SU-DHL-6 (cell line): ENCODE measurements around the gene PPT2.
A peak's percentile ranks its signal among the peaks of the same experiment; 100 is the strongest.
"Not testable (repeated sequence)": the region's sequence is repeated elsewhere in the genome, so short reads cannot be mapped to it uniquely, and the experiment has no call there.

Source experiments
- H2AFZ ChIP-seq: fragments of 200-600 bp; sonication (generic); 2 replicates; pipeline ENCODE4 v1.6.1; 2014; ENCODE audit warnings: low read depth, mild to moderate bottlenecking, moderate library complexity, mixed read lengths, antibody characterized with exemption, low read length; ENCODE audit not compliant: severe bottlenecking
- H3F3A ChIP-seq: fragments of 200-600 bp; shearing (Covaris generic); 2 replicates; pipeline ENCODE4 v1.6.0; 2016; ENCODE audit warnings: antibody characterized with exemption, mild to moderate bottlenecking; ENCODE audit not compliant: insufficient read depth
- H3K27ac ChIP-seq: fragments of 200-600 bp; sonication (generic); 2 replicates; pipeline ENCODE4 v1.5.1; 2016; ENCODE audit warnings: low read depth, mild to moderate bottlenecking, low read length, moderate library complexity, mixed read lengths
- H3K27me3 ChIP-seq: fragments of 200-600 bp; sonication (generic), shearing (Covaris generic); 2 replicates; pipeline ENCODE4 v1.6.0; 2014; ENCODE audit warnings: mild to moderate bottlenecking, low read length
- H3K36me3 ChIP-seq: fragments of 200-600 bp; sonication (generic); 2 replicates; pipeline ENCODE4 v1.6.1; 2014; ENCODE audit warnings: mild to moderate bottlenecking, low read length, mixed read lengths
- H3K4me2 ChIP-seq: fragments of 300-600, 200-600 bp; shearing (Covaris generic), sonication (generic); 2 replicates; pipeline ENCODE4 v1.6.0; 2014; ENCODE audit warnings: low read length, low read depth, mild to moderate bottlenecking; ENCODE audit not compliant: poor library complexity, severe bottlenecking
- H3K4me3 ChIP-seq: fragments of 200-600 bp; sonication (generic); 2 replicates; pipeline ENCODE4 v1.5.1; 2014; ENCODE audit warnings: antibody characterized with exemption, low read length, mild to moderate bottlenecking, mixed read lengths; ENCODE audit not compliant: insufficient read depth, poor library complexity, severe bottlenecking
- H3K79me2 ChIP-seq: fragments of 200-600 bp; sonication (generic); 2 replicates; pipeline ENCODE4 v1.6.1; 2014; ENCODE audit warnings: mild to moderate bottlenecking, low read length, moderate library complexity; ENCODE audit not compliant: insufficient read depth
- H3K9ac ChIP-seq: fragments of 200-600 bp; sonication (generic); 2 replicates; pipeline ENCODE4 v1.7.0; 2014; ENCODE audit warnings: mild to moderate bottlenecking, low read length
- H3K9me2 ChIP-seq: fragments of 200-600 bp; sonication (generic); replicated peaks from 2 replicates; pipeline ENCODE4 v1.6.1; 2014; ENCODE audit warnings: low read length; ENCODE audit not compliant: insufficient read depth
- H3K9me3 ChIP-seq: fragments of 200-600 bp; sonication (generic); 2 replicates; pipeline ENCODE4 v1.6.1; 2014; ENCODE audit warnings: low read length, mixed read lengths; ENCODE audit not compliant: insufficient read depth
- H4K20me1 ChIP-seq: fragments of 200-600 bp; sonication (generic); 2 replicates; pipeline ENCODE4 v1.6.1; 2014; ENCODE audit warnings: low read depth, mild to moderate bottlenecking, antibody characterized with exemption, low read length, moderate library complexity, mixed read lengths
- CTCF ChIP-seq: fragments of 200-600 bp; sonication (generic); IDR thresholded peaks from one replicate; pipeline ENCODE4 v1.5.1; 2017; ENCODE audit warnings: antibody characterized with exemption, mild to moderate bottlenecking, low read length, moderate library complexity; ENCODE audit not compliant: insufficient read depth, poor library complexity, severe bottlenecking
- EZH2phosphoT487 ChIP-seq: fragments of 200-600 bp; sonication (generic), shearing (Covaris generic); conservative IDR thresholded peaks from 2 replicates; pipeline ENCODE4 v1.6.1; 2018; ENCODE audit warnings: mild to moderate bottlenecking, antibody characterized with exemption, low read length, moderate library complexity, mixed read lengths

Gene PPT2

GRCh38 chr6:32187009-32187709, 33.2 kb downstream of the PPT2 start:
- H3K27ac ChIP-seq: no peak overlapping the region
- H3K4me2 ChIP-seq: no peak overlapping the region
- H3K9me2 ChIP-seq: no peaks in the 10 kb centered on the region
- H4K20me1 ChIP-seq: no peaks in the 10 kb centered on the region
- H3K9me3 ChIP-seq: no peaks in the 10 kb centered on the region
- H3K9ac ChIP-seq: no peak overlapping the region
- no peak overlapping the region for H2AFZ ChIP-seq
- no peaks in the 10 kb centered on the region for H3K36me3 ChIP-seq
- H3K27me3 ChIP-seq: no peaks in the 10 kb centered on the region
- no peak for TF ChIP-seq CTCF
- no peak for TF ChIP-seq EZH2phosphoT487
- peaks cover 11% of the 10 kb centered on the region for H3F3A ChIP-seq
- peaks cover 27% of the 10 kb centered on the region for H3K79me2 ChIP-seq
- no peak overlapping the region for H3K4me3 ChIP-seq

GRCh38 chr6:32187725-32188380, 33.9 kb downstream of the PPT2 start:
- Histone ChIP-seq H3K79me2 (peaks cover 30% of the 10 kb centered on the region), H3F3A (peaks cover 12% of the 10 kb centered on the region)
- H2AFZ ChIP-seq, H4K20me1 ChIP-seq, H3K4me3 ChIP-seq, H3K9me2 ChIP-seq, H3K27ac ChIP-seq, H3K27me3 ChIP-seq, H3K4me2 ChIP-seq, H3K36me3 ChIP-seq, H3K9ac ChIP-seq, H3K9me3 ChIP-seq: not testable (repeated sequence)

GRCh38 chr6:32188381-32189068, 34.6 kb downstream of the PPT2 start:
- TF ChIP-seq EZH2phosphoT487 (no peak), CTCF (no peak)
- Histone ChIP-seq H3K27ac (peak overlapping the region; percentile 87), H3F3A (peaks cover 18% of the 10 kb centered on the region), H3K27me3 (no peaks in the 10 kb centered on the region), H3K4me2 (peak overlapping the region; percentile 95), H3K9ac (peak overlapping the region; percentile 91), H3K4me3 (peak overlapping the region; percentile 59), H2AFZ (no peak overlapping the region), H3K36me3 (no peaks in the 10 kb centered on the region), H4K20me1 (no peaks in the 10 kb centered on the region), H3K79me2 (peaks cover 30% of the 10 kb centered on the region), H3K9me2 (no peaks in the 10 kb centered on the region), H3K9me3 (no peaks in the 10 kb centered on the region)
